ENCODE results near the gene TCL1A.

The TCL1A gene

GRCh38 chr14:95686935-95687334 is 27.0 kb downstream of the TCL1A start:
- H3K36me3 Mint-ChIP-seq (ENCODE audit: low read depth): no peaks in the 10 kb centered on the region
- H3K27me3 Mint-ChIP-seq (ENCODE audit: low read depth, poor library complexity): peaks cover 20% of the 10 kb centered on the region
- no peak for TF ChIP-seq CTCF (IDR thresholded peaks at IDR 0.05)
- H3K9me3 Mint-ChIP-seq: no peaks in the 10 kb centered on the region
- no peak overlapping the region for H3K4me3 Mint-ChIP-seq
- no peaks in the 10 kb centered on the region for H3K4me1 Mint-ChIP-seq
- H3K27ac Mint-ChIP-seq: no peak overlapping the region
- DNase-seq: no peak

GRCh38 chr14:95685978-95686922 is 27.7 kb downstream of the TCL1A start, which contains the start of gene TCL1B:
Gene TCL1B, plus strand, starts transcription at chr14:95686426. Its CDS starts 42 bp downstream, at chr14:95686468.
- TF ChIP-seq CTCF (IDR thresholded peaks at IDR 0.05): no peak
- Mint-ChIP-seq H3K4me3 (no peak within 1 kb of the TSS), H3K4me1 (no peaks in the 10 kb centered on the region), H3K27me3 (ENCODE audit: low read depth, poor library complexity) (peaks cover 18% of the 10 kb centered on the region), H3K9me3 (no peaks in the 10 kb centered on the region), H3K36me3 (ENCODE audit: low read depth) (no peaks in the 10 kb centered on the region), H3K27ac (no peak within 1 kb of the TSS)
- DNase-seq: peak; percentile 18

- no peak for TF ChIP-seq CTCF (IDR thresholded peaks at IDR 0.05)
- Mint-ChIP-seq H3K4me3 (no peak overlapping the region), H3K27me3 (ENCODE audit: low read depth, poor library complexity) (peaks cover 9% of the 10 kb centered on the region), H3K27ac (no peak overlapping the region), H3K36me3 (ENCODE audit: low read depth) (no peaks in the 10 kb centered on the region), H3K9me3 (no peaks in the 10 kb centered on the region), H3K4me1 (peaks cover 11% of the 10 kb centered on the region)
- no peak for DNase-seq
These were observed 30.1 kb downstream of the TCL1A start for GRCh38 chr14:95683793-95684192.

GRCh38 chr14:95681153-95681552 is 32.8 kb downstream of the TCL1A start:
- H3K27me3 Mint-ChIP-seq (ENCODE audit: low read depth, poor library complexity): peaks cover 8% of the 10 kb centered on the region
- no peak overlapping the region for H3K4me3 Mint-ChIP-seq
- no peak overlapping the region for H3K27ac Mint-ChIP-seq
- TF ChIP-seq CTCF (IDR thresholded peaks at IDR 0.05): no peak
- no peaks in the 10 kb centered on the region for H3K36me3 Mint-ChIP-seq (ENCODE audit: low read depth)
- DNase-seq: no peak
- H3K9me3 Mint-ChIP-seq: peaks cover 16% of the 10 kb centered on the region
- peaks cover 11% of the 10 kb centered on the region for H3K4me1 Mint-ChIP-seq

GRCh38 chr14:95679998-95680735 is 33.8 kb downstream of the TCL1A start:
- TF ChIP-seq CTCF (IDR thresholded peaks at IDR 0.05): no peak
- Mint-ChIP-seq H3K4me3 (no peak overlapping the region), H3K27me3 (ENCODE audit: low read depth, poor library complexity) (peaks cover 4% of the 10 kb centered on the region), H3K36me3 (ENCODE audit: low read depth) (no peaks in the 10 kb centered on the region), H3K4me1 (peaks cover 11% of the 10 kb centered on the region), H3K27ac (no peak overlapping the region), H3K9me3 (peaks cover 26% of the 10 kb centered on the region)
- peak; percentile 25 for DNase-seq
